ENCODE measurements around the gene GPX1. TPM values are rescaled to one million over a fixed set of nuclear protein-coding genes. Genes with fewer than 3 reads are reported as not detected.

Gene GPX1
- total RNA-seq, 4 donors from 2014 or later, result 126 to 400 (median 228) TPM

- H3K4me3 ChIP-seq, result no peak overlapping the region
- no peak for DNase-seq
- intact Hi-C loops (cut with DNase I), result no loop called here
- WGBS, 2 donors, result 91 to 98% methylated on average over 7 of the region's 7 CpGs
- peaks cover 35 to 100% (median 59%) of the 10 kb centered on the region in 3 donors for H3K36me3 ChIP-seq
- H3K9me3 ChIP-seq, result no peaks in the 10 kb centered on the region
- TF ChIP-seq CTCF (IDR thresholded peaks at IDR 0.05) (no peak), POLR2A (IDR thresholded peaks at IDR 0.05) (no peak)
- H3K27ac ChIP-seq, result no peak overlapping the region
- no peaks in the 10 kb centered on the region for H3K27me3 ChIP-seq
- peaks cover 0 to 7% (median 6%) of the 10 kb centered on the region in 3 donors for H3K4me1 ChIP-seq
Measured at GRCh38 chr3:49324768-49325167, 33.4 kb downstream of the GPX1 start.

- DNase-seq, result no peak
Measured at GRCh38 chr3:49316696-49317457, 41.3 kb downstream of the GPX1 start.

GRCh38 chr3:49313896-49314688 is 44.1 kb downstream of the GPX1 start:
- Histone ChIP-seq H3K27me3 (no peaks in the 10 kb centered on the region), H3K27ac (no peak overlapping the region), H3K4me1 (peaks cover 0 to 8% (median 2%) of the 10 kb centered on the region in 3 donors), H3K4me3 (no peak overlapping the region), H3K9me3 (no peaks in the 10 kb centered on the region), H3K36me3 (peaks cover 8 to 100% (median 38%) of the 10 kb centered on the region in 3 donors)
- TF ChIP-seq POLR2A (IDR thresholded peaks at IDR 0.05), result no peak
- no peak for TF ChIP-seq CTCF (IDR thresholded peaks at IDR 0.05)
- WGBS, 2 donors, result 92 to 100% methylated on average over 1 of the region's 1 CpG
- no peak for DNase-seq
- intact Hi-C loops (cut with DNase I), result no loop called here

More at GRCh38 chr3:49316696-49317457, 41.3 kb downstream of the GPX1 start:
- Histone ChIP-seq H3K4me3 (no peak overlapping the region), H3K4me1 (peaks cover 0 to 8% (median 2%) of the 10 kb centered on the region in 3 donors), H3K27ac (no peak overlapping the region), H3K27me3 (no peaks in the 10 kb centered on the region), H3K36me3 (peaks cover 8 to 100% (median 41%) of the 10 kb centered on the region in 3 donors), H3K9me3 (no peaks in the 10 kb centered on the region)
- intact Hi-C loops (cut with DNase I), result no loop called here
- TF ChIP-seq CTCF (IDR thresholded peaks at IDR 0.05) (no peak), POLR2A (IDR thresholded peaks at IDR 0.05) (no peak)
- WGBS, 2 donors, result 91 to 95% methylated on average over 13 to 15 of the region's 16 CpGs

GRCh38 chr3:49311283-49311682 is 46.9 kb downstream of the GPX1 start:
- Histone ChIP-seq H3K4me1 (peaks cover 0 to 8% (median 2%) of the 10 kb centered on the region in 3 donors), H3K36me3 (peaks cover 0 to 100% (median 36%) of the 10 kb centered on the region in 3 donors), H3K9me3 (no peaks in the 10 kb centered on the region), H3K27ac (no peak overlapping the region), H3K4me3 (no peak overlapping the region), H3K27me3 (no peaks in the 10 kb centered on the region)
- TF ChIP-seq CTCF (IDR thresholded peaks at IDR 0.05), result no peak
- TF ChIP-seq POLR2A (IDR thresholded peaks at IDR 0.05), result no peak
- DNase-seq, result no peak
- WGBS, 2 donors, result 95 to 100% methylated on average over 3 of the region's 3 CpGs
- intact Hi-C loops (cut with DNase I), result no loop called here

- 100% methylated on average over 1 of the region's 1 CpG for WGBS, 2 donors
- no peak overlapping the region for H3K4me3 ChIP-seq
- intact Hi-C loops (cut with DNase I), result no loop called here
Measured at GRCh38 chr3:49310677-49311076, 47.5 kb downstream of the GPX1 start.

More at GRCh38 chr3:49310677-49311076, 47.5 kb downstream of the GPX1 start:
- TF ChIP-seq POLR2A (IDR thresholded peaks at IDR 0.05) (no peak), CTCF (IDR thresholded peaks at IDR 0.05) (no peak)
- no peak overlapping the region for H3K27ac ChIP-seq
- H3K4me1 ChIP-seq, result peaks cover 0 to 8% (median 2%) of the 10 kb centered on the region in 3 donors
- H3K9me3 ChIP-seq, result no peaks in the 10 kb centered on the region
- peaks cover 0 to 100% (median 37%) of the 10 kb centered on the region in 3 donors for H3K36me3 ChIP-seq
- no peak for DNase-seq
- no peaks in the 10 kb centered on the region for H3K27me3 ChIP-seq
